HG03521 (cell line): Measurements from ENCODE around the gene SPRR2G.
"Not testable (repeated sequence)": the region's sequence is repeated elsewhere in the genome, so short reads cannot be mapped to it uniquely, and the experiment has no call there.

ENCODE experiments used
- ATAC-seq: cut with Tn5 transposase; IDR thresholded peaks from one replicate; pipeline ENCODE4 v1.9.1; 2021; ENCODE audit warnings: mild to moderate bottlenecking, moderate library complexity; ENCODE audit not compliant: unreplicated experiment

SPRR2G gene

DNA sequence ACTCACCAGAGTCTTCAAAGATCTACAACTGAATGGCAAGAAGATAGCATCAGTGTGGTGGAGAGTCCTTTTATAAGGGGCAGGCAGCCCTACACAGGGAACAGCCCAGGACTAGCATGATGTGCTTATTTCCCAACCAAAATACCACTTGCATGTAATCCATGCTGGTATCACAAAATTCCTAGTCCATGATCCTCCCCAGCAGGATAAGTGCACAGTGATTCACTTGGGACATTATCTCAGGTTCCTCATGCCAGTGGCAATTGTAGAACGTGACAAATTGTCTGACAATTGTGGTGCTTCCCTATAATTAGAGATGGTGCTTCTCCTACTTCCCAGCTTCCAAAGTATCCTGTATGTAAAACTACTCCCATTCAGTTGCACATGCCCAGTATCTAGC lies at the start of gene SPRR2G:
SPRR2G (minus strand) TSS at position 45 of the 400 bp plus-strand sequence. CDS start 780 bp downstream, outside the sequence.
- ATAC-seq, result no peak

DNA sequence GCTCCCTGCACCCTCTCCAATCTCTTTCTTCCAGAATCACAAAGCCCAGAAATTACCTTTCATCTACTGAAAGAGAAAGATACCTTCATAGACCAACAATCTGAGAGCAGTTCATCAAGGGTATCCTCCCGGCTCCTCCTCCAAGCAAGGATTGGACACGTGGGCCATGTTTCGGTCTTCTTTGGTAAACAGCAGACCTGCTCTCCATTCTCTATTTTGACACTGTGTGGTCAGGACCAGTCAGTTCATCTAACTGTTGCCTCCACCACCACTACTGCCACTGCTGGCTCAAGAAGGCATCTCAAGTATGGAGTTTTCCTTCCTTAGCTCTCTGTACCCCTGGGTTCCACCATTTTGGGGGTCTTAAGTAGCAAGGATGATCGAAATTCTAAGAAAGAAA lies 44.5 kb upstream of the SPRR2G start:
- ATAC-seq, result no peak

DNA sequence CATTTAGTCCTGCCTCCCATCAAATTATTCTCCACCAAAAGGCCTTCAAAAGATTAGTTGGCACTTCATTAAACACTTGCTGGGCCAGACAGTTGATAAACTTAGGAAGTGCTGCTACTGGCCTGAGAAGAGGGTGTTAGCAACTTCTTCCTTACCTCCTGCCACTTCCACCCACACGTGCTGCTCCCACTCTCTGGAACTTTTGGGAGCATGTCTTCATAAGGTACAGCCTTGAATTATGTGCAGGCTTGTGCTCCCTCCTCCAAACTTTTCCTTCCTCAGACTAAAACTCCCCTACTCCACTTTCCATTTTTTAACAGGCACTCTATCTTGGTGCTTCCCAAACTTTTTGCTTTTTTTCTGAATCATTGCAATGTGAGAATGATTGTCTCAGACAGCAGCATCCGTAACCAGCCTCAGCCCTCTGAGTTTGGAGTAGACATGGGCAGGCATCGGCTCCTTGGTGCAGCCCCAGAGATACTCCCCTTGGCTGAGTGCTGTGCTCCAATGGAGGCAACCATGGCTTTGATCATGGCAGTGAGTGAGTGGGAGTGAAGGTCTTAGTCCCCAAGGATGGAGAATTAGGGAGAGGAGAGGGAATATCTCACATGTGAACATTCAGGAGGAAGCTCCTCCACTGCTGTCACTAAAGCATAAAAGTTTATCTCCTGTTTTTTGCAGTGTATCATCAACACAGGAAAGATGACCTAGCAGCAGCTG lies 43.8 kb upstream of the SPRR2G start:
- no peak for ATAC-seq

DNA sequence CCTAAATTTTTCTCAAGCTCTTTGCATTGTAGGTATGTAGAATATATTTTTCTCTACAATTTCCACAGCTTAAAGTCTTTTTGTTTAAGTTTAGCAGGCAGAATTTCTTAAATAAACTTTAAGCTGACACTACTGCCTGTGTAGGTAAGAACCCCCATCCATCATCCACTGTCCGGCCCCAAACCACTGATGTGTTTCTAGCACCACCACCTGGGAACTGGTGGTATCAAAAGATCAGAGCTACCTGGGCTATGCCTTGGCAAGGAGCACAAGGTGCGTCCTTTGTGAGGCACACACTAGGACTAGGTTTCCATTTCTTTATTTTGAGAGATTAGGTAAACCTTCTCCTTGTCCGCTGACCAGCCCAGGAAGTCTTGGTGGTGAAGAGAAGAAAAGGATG lies 42.0 kb upstream of the SPRR2G start:
- ATAC-seq, result no peak

DNA sequence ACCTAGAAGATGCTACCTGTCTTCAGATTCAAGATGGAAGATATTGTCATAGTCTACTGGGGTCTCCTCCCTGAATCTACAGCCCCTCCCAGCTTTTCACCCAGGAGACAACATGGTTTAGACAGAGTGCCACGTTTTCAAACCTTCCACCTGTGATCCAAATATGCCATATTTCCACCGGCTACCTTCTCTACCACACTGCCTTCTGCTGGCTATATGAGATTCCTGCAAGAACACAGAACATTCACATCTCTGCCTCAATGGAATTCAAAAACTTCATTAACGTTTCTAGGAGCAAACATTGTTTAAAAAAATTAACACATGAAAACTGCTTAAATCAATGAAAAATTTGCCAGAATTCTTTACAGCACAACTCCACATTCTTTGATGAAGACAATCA lies 39.7 kb upstream of the SPRR2G start:
- ATAC-seq, result no peak

DNA sequence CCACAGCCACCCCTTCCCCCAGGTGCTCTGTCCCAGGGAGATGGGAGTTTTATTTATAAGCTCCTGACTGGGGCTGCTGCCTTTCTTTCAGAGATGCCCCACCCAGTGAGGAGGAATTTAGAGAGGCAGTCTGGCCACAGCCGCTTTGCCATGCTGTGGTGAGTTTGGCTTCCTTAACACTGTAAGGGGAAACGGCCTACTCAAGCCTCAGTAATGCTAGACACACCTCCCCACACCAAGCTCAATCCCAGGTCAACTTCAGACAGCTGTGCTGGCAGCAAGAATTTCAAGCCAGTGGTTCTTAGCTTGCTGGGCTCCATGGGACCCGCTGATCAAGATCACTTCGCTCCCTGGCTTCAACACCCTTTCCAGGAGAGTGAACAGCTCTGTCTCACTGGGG lies 37.6 kb upstream of the SPRR2G start:
- not testable (repeated sequence) for ATAC-seq

DNA sequence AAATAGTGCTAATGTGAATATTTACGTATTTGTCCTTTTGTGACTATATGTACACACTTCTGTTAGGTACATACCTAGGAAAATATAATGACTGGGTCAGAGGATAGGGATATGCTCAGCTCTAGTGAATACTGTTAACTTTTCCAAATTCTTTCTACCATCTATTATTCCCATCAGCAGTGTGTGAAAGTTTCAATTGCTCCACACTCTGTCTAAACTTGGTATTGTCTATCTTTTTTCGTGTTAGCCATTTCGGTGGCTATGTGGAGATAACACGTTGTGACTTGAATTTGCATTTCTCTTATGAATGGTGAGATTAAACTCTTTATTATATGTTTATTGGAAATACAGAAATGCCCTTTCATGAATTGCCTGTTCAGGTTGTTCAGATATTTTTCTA lies 29.9 kb upstream of the SPRR2G start:
- ATAC-seq, result no peak

DNA sequence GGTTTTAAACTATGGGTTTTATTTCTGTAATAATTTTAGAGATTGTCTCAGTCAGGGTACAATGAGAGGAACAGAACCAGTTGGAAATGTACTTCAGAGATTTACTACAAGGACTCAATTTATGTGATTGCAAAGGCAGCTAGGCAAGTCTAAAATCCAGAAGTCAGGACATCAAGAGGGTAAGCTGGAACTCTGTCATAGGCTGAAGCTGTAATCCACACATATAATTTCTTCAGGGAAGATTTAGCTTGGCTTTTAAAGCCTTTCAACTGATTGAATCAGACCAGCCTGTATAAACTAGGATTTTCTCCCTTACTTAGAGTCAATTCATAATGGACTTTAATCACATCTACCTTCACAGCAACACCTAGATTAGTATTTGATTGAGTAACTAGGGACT lies 28.2 kb upstream of the SPRR2G start:
- no peak for ATAC-seq

DNA sequence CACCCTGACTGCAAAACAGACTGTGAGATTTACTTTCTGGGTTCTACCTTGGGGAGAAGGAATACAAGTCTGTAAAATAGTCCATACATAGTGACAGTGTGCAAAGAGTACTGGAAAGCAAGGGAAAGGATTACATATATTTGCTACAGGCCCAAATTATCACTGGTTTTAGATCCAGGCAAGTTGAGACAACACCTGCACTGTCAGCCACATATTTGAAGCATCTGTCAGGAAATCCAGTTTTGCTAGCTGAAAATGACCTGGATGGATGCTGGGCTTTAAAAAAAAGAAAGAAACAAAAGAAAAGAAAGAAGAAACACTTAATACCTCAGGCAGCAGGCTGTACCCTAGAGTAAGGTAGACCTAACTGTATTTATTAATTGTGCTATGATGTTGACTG lies 23.9 kb upstream of the SPRR2G start:
- no peak for ATAC-seq

DNA sequence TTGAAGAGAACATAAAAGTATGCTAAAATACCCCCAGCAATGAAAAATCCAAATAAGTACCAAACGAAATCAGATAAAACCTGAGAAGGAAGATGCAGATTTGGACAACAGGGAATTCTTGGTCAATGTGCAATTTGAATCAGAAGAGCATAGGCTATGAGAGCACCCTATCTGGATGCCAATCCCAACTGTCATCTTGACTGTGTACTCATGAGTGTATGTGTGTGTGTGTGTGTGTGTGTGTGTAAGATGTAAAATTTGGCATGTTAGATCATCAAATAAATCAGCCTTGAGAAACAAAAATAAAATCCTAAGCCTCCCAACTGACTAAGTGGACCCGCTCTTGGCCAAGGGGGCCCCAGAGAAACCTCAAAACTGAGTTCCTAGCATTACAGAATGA lies 18.0 kb upstream of the SPRR2G start:
- no peak for ATAC-seq

DNA sequence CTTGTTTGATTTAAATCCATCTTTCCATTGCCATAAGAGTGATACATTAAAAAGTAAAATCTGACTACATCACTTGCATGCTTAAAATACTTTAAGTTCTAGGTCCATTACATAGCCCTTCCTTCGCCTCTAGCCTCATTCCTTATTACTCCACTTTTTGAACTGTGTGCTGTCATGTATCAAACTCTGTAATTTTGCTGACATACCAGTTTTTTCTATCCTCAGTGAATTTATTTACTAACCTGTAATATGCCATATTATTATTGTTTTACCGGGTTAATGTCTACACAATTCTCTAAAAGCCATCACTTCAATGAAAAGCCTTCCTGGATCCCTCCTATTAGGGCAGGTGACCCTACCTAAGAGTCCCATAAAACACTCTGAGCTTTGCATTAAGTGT lies 4.9 kb upstream of the SPRR2G start:
- no peak for ATAC-seq

DNA sequence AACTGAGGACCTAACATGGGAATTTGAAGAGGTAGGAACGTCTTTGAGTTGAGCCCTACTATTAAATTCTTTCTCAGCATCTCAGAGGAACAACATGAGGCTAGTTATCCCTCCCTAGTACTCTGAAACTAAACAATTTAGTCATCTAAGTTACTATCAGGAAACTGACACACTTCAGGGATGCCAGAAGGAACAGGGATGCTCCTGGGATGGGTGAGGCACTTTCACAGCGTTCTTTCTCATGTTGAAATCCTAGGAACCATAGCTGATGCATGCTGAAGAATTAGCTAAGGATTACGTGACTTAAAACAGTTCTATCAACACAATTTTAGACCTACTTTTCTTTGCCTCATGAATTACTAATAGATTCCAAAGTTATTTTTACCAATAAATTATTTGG lies 1.8 kb upstream of the SPRR2G start:
- no peak for ATAC-seq

DNA sequence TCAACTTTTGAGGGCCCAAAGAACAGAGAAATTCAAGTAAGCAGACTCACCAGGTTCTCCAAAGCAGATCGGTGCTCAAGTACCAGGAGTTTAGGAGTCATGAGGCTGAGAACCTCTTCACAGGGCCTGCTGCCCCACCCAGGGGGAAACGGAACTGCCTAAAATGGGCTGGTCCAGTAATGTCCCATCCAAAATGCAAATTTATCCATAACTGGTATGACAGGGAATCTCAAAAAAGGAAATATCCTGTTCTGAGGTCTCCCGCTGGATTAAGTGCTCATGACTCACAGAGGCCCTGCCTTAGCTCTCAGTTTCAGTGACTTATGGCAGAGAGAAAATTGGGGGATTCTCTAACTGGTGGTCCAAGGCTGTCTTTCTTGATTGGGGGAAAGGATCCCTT lies 9.3 kb downstream of the SPRR2G start:
- ATAC-seq, result no peak

DNA sequence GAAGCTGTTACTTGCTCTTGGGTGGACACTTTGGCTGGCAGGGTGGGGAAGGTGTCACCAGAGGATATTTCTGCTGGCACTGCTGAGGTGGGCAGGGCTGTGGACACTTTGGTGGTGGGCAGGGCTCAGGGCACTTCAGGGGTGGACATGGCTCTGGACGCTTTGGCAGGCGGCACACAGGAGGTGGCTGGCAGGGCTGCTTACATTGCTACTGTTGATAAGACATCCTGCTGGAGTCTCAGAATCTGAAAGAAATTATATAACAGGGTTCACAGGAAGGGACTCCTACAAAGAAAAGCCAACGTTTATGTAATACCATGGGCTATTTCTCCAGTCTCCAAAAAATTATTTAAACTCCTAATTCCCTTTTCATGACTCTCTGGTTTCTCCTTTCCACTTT lies 10.2 kb downstream of the SPRR2G start:
- no peak for ATAC-seq

DNA sequence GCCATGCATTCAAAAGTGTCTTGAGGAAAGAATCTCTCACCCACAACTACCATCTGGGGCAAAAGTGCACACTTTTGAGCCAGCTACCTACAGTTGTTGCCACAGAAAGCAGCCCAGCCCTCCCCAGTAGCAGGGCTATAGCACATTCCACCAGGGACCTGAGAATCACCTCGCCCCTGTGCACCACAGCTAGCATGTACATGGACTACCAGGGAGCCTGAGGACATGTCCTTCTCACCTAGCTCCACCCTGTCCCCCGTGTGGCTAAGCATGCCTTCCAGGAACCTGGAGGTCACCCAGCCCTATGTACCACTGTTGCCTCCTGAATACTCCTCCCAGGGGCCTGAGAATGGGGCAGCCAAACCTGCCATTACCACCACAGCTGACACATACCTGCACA lies 16.9 kb downstream of the SPRR2G start:
- no peak for ATAC-seq

DNA sequence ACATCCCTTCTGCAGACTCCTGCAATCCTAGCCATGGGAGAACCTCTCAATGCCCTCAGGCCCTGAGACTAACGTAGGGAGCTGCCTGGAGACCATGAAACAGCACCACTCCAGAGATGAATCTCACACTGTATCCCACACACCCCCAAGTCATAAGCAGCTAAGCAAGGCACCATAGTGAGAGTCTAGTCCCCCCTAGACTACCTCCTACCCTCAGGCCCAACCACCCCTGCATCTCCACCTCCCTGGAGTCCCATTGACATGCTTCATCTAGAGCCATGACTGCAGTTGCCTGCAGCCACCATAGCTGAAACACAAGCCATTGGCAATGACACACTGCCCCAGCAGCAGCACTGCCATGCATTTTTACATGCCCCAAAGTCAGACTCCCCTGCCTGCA lies 17.4 kb downstream of the SPRR2G start:
- ATAC-seq, result no peak

DNA sequence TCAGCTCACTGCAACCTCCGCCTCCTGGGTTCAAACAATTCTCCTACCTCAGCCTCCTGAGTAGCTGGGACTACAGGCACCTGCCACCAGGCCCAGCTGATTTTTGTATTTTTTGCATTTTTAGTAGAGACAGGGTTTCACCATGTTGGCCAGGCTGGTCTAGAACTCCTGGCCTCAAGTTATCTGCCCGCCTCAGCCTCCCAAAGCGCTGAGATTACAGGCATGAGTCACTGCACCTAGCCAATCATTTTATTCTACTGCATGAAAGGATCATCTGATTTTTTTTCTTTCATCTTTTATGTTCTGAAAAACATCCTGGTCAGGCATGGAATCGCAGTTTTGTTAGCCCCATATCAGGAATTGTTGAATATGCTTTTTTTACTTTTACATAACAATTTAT lies 22.0 kb downstream of the SPRR2G start:
- ATAC-seq, result not testable (repeated sequence)

DNA sequence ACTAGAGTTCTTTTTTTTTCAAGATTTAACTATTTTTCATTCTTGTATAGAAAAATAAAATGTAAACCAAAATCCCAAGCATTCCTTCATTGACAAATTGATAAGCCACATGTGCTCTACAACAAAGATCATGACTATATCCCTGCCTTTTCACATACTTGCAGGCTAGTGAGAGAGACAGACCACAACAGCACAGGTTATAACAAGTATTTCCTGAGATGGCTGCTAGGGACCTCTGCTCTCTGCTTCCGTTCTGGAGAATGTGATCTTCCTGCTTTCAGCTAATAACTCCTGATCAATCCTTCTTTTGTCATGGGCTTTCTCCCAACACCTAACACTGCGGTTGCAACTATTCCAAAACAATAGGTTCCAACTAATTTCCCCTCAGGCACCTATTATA lies 23.4 kb downstream of the SPRR2G start:
- no peak for ATAC-seq

DNA sequence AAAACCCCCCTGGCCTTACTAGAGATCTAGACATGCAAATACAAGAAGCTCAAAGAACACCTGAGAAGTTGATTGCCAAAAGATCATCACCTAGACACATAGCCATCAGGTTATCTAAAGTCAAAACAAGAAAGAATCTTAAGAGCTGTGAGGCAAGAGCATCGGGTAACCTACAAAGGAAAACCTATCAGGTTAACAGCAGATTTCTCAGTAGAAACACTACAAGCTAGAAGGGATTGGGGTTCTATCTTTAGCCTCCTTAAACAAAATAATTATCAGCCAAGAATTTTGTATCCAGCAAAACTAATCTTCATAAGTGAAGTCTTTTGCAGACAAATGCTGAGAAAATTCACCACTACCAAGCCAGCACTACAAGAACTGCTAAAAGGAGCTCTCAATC lies 25.2 kb downstream of the SPRR2G start:
- no peak for ATAC-seq

DNA sequence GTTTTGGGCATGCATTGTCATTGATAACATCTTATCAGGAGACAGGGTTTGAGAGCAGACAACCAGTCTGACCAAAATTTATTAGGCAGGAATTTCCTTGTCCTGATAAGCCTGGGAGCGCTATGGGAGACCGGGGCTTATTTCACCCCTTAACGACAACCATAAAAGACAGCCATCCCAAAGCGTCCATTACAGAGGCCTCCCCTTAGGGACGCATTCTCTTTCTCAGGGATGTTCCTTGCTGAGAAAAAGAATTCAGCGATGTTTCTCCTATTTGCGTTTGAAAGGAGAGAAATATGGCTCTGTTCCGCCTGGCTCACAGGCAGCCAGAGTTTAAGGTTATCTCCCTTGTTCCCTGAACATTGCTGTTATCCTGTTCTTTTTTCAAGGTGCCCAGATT lies 26.9 kb downstream of the SPRR2G start:
- not testable (repeated sequence) for ATAC-seq

DNA sequence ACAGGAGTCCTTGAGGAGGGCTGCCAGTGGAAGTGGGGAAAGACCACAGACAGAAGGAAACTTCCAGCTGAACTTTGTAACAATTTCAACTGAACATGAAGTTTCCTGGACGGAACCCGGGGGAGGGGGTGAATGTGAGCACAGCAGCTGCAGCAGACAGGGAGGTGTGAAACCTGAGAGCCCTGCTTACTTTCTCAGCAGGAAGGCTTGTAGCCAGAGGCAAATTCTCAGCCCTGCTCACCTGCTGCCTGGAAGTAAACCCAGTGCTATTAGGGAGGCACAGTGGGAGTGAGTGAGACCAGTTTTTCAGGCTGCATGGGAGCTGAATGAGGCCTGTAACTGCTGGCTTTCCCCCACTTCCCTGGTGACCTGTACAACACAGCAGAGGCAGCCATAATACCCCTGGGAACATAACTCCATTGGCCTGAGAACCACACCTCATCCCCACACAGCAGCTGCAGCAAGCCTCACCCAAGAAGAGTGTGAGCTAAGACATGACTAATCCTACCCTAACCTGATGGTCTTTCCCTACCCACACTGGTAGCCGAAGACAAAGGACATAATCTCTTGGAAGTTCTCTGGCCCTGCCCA lies 27.8 kb downstream of the SPRR2G start:
- no peak for ATAC-seq

DNA sequence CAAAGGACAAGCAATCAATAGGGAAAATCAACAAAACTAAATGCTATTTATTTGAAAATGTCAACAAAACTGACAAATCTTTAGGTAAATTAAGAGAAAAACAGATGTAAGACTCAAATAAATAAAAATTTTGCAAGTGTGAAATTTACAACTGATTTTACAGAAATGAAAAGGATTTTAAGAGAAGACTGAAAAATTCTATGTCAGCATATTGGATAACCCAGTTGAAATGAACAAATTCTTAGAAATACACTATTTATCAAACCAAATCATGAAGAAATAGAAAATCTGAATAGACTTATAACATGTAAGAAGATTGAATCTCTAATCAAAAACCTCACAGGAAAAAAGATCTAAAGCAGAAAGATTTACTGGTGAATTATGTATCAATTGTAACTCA lies 29.7 kb downstream of the SPRR2G start:
- ATAC-seq, result no peak

DNA sequence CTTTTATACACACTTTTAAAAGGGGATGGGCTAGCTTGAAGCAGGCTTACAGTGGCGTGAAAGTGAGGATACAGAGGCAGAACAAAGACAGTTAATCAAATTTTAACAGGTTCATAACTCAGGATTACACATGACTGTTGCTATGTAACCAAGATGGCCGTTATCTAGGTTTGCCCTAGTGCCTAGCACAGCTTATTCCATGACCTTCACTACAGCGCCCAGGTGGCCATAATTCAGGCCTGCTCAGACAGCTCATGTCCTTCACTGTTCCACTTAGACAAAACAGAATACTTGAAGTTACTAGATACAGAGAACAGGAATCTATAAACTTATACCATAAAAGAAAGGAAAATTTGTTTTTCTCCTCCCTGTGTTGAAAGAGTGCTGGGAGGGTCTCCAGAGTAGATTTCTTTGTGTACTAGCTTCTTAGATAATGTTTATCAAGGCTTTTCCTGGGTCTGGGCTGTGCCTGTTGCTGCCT lies 31.2 kb downstream of the SPRR2G start:
- no peak for ATAC-seq
